SJCRH30 (cell line): Measurements from ENCODE around the gene ROMO1. TPM values are rescaled to one million over a fixed set of nuclear protein-coding genes. Genes with fewer than 3 reads are reported as not detected.
"Not testable (repeated sequence)": the region's sequence is repeated elsewhere in the genome, so short reads cannot be mapped to it uniquely, and the experiment has no call there.

Source experiments
- DNase-seq, 2 experiments: peaks; one replicate each; pipeline ENCODE4 v3.0.0-alpha.2; 2015 to 2020
- H3K27ac ChIP-seq: fragments of 250-450 bp; sonication (Bioruptor Pico); 2 replicates; pipeline ENCODE4 v1.5.1; 2020; ENCODE audit warnings: mild to moderate bottlenecking, moderate library complexity
- H3K27me3 ChIP-seq: fragments of 250-450 bp; sonication (Bioruptor Pico); 2 replicates; pipeline ENCODE4 v1.5.1; 2020; ENCODE audit warnings: mild to moderate bottlenecking, moderate library complexity
- H3K36me3 ChIP-seq: fragments of 250-450 bp; sonication (Bioruptor Pico); 2 replicates; pipeline ENCODE4 v1.5.1; 2020; ENCODE audit warnings: mild to moderate bottlenecking, moderate library complexity
- H3K4me1 ChIP-seq: fragments of 250-450 bp; sonication (Bioruptor Pico); 2 replicates; pipeline ENCODE4 v1.5.1; 2020; ENCODE audit warnings: mild to moderate bottlenecking, moderate library complexity
- H3K4me3 ChIP-seq: fragments of 250-450 bp; sonication (Bioruptor Pico); 2 replicates; pipeline ENCODE4 v1.5.1; 2020; ENCODE audit warnings: mild to moderate bottlenecking, moderate library complexity
- H3K9me3 ChIP-seq: fragments of 250-450 bp; sonication (Bioruptor Pico); replicated peaks from 2 replicates; pipeline ENCODE4 v1.5.1; 2020; ENCODE audit warnings: mild to moderate bottlenecking, moderate library complexity
- total RNA-seq: library from RNA; depleted of rRNA; stranded (reverse); fragments of >200 nt; shearing (Covaris generic); gene quantifications from 2 replicates; pipeline ENCODE4 v1.2.3, GENCODE V29; 2014; rRNA removed

ROMO1 gene
- total RNA-seq, 1 experiment from 2014 or later = 282 TPM

DNA sequence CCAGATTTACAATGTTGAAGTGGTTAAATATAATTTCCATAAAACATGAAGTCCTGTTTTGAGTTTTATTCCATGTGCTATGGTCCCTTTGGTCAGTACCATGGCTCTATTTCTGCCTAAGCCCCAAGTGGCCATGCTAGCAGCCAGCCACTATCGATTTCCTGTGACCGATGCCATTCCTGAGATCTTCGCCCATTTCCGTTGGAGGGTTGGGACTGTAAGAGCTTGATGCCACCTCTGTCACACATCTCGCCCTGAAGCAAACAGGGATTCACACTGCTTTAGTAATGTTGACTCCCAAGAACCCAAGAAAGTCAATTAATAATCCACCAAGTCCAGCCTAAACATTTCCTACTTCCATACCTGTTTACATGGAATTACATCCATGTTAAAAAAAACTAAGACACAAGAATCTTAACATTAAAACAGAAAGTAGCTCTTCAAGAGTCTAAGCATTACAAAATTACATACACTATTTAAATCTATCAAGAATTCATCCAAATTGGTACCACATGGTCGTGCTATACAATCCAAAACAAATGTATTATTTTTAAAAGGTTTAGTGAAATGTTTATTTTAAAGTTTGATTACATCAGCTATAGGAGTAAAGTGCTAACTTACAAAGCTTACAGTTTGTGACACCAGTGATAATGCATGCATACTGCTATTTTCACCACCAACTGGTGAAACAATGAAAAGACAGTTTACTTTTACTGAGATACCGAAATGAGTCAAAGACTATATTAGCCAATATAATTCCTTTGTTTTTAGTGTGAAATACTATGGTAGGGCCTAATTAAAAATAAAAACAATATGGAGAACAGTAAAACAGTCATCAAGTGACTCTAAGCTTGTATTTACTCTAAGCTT is 40.3 kb downstream of the ROMO1 start:
- Histone ChIP-seq H3K9me3 (no peaks in the 10 kb centered on the region), H3K27ac (no peak overlapping the region)
- DNase-seq = no peak

DNA sequence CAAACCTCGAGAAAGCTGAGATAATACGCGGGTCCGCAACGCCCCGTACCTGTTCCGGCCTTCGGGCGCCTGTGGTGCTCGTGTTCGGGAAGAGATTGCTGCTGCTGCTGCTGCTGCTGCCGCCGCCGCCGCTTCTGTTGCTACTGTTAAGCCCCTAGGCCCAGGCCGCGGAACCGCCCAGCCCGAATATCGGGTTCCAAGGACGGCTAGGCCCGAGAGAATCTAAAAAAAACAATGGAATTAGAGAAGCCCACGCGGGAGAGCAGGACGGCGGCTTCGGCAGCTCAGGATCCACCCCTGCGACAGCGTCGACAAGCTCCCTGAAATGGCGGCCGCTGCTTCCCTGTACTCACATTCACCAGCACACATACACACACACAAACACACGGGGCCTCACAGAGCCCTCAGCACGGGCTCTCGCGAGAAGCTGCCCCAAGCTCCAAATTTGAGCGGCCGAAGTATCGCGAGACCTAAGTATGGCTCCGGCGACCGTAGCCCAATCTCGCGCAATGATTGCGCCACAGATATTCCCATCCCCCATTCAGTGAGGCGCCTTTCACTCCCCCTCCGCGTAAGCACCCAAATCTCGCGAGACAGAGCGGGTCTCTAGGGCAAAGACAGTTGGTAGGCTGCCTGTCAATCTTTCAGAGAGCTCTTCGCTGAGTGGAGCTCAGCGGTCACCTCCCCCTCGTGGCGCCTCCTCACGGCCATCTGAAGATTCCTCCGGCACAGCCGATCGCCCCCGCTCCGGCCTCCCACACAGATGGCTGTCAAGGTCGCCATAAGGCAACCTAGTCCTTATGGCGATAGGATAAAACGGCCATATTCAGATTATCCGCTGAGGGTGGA is 42.9 kb downstream of the ROMO1 start, which contains the start of gene RBM39:
TSS of gene RBM39 (minus strand) at position 369 of the 849 bp plus-strand sequence. CDS start 1,386 bp downstream, outside the sequence.
- Histone ChIP-seq H3K36me3 (peaks cover 47% of the 10 kb centered on the region), H3K27ac (peak within 1 kb of the TSS; percentile 99), H3K9me3 (no peaks in the 10 kb centered on the region), H3K4me1 (peaks cover 14% of the 10 kb centered on the region), H3K4me3 (peak within 1 kb of the TSS; percentile 93), H3K27me3 (no peaks in the 10 kb centered on the region)
- DNase-seq = peak; percentile 100

More for the DNA sequence above, 40.3 kb downstream of the ROMO1 start:
- Histone ChIP-seq H3K36me3 (peaks cover 72% of the 10 kb centered on the region), H3K27me3 (no peaks in the 10 kb centered on the region; the same call in 1 of the 2 replicates), H3K4me1 (peaks cover 18% of the 10 kb centered on the region), H3K4me3 (peak overlapping the region; percentile 93)

GRCh38 chr20:35742741-35743523 is 43.7 kb downstream of the ROMO1 start:
- H3K4me3 ChIP-seq = peak overlapping the region; percentile 74
- H3K9me3 ChIP-seq = no peaks in the 10 kb centered on the region
- no peaks in the 10 kb centered on the region for H3K27me3 ChIP-seq
- H3K4me1 ChIP-seq = peaks cover 14% of the 10 kb centered on the region
- H3K27ac ChIP-seq = peak overlapping the region; percentile 93
- H3K36me3 ChIP-seq = peaks cover 38% of the 10 kb centered on the region
- DNase-seq = peak in 1 of 2 experiments; percentile 64

DNA sequence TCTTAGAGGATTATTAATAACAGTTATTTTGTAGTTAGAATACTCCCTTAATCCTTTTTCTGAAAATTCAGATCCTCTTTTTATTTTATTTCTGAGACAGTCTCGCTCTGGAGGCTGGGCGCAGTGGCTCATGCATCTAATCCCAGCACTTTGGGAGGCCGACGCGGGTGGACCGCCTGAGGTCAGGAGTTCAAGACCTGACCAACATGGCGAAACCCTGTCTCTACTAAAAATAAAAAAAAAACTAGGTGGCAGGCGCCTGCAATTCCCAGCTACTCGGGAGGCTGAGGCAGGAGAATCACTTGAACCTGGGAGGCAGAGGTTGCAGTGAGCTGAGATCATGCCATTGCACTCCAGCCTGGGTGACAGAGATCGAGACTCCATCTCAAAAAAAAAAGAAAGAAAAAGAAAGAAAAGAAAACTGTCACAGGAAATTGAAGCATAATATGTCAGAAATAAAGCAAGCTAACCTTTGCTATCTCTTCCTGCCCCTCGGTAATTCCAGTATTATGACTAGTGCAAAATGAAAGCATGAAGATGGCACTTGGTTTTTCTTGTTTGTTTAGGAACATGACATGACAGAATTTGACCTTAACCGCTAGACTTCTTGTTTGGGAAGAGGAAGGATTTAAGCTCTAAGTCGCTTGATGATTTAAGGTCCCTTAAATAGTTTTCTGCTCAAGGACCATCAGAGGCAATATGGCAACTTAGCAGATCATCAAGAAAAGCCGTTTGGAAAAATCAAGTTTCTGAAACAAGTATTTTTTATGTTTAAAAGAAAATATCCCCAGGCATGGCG is 44.7 kb downstream of the ROMO1 start:
- H3K27me3 ChIP-seq = no peaks in the 10 kb centered on the region
- H3K27ac ChIP-seq = peak overlapping the region; percentile 93; the same call in 1 of the 2 replicates
- peak overlapping the region; percentile 74 for H3K4me3 ChIP-seq
- peaks cover 29% of the 10 kb centered on the region for H3K36me3 ChIP-seq
- H3K9me3 ChIP-seq = no peaks in the 10 kb centered on the region
- no peak for DNase-seq
- H3K4me1 ChIP-seq = peaks cover 11% of the 10 kb centered on the region

GRCh38 chr20:35744492-35744841 is 45.3 kb downstream of the ROMO1 start:
- not testable (repeated sequence) for H3K9me3 ChIP-seq, H3K27ac ChIP-seq, DNase-seq, H3K4me3 ChIP-seq, H3K27me3 ChIP-seq
- Histone ChIP-seq H3K36me3 (peaks cover 23% of the 10 kb centered on the region), H3K4me1 (peaks cover 11% of the 10 kb centered on the region)

Other genes with a start within 250 kb of the ROMO1 start
- 37.3 and 39.9 TPM in 2 replicates for gene CEP250, start 243.8 kb upstream of the ROMO1 start, total RNA-seq
- not detected in 2 replicates for gene C20orf173, start 169.8 kb upstream of the ROMO1 start, total RNA-seq
- 244 and 261 TPM in 2 replicates for gene ERGIC3, start 157.3 kb upstream of the ROMO1 start, total RNA-seq
- 3.5 and 4.3 TPM in 2 replicates for gene SPAG4, start 83.6 kb upstream of the ROMO1 start, total RNA-seq
- 276 and 297 TPM in 2 replicates for gene CPNE1, start 34.5 kb upstream of the ROMO1 start, total RNA-seq
- 137 and 142 TPM in 2 replicates for gene RBM12, start 34.5 kb upstream of the ROMO1 start, total RNA-seq
- gene NFS1, start 53 bp upstream of the ROMO1 start, total RNA-seq = 27.6 and 28.7 TPM in 2 replicates
- 423 and 517 TPM in 2 replicates for gene RBM39, start 42.9 kb downstream of the ROMO1 start, total RNA-seq
- 59.0 and 72.2 TPM in 2 replicates for gene PHF20, start 72.6 kb downstream of the ROMO1 start, total RNA-seq